ENCODE measurements around the gene DDB1.

The DDB1 gene

GRCh38 chr11:61328351-61328750 lies 4.6 kb downstream of the DDB1 start:
- Histone ChIP-seq H3K4me3 (ENCODE audit: low read depth in 1 of 5, low read length in 5 of 5) (no peak overlapping the region), H3K9me3 (ENCODE audit: control insufficient read depth in 5 of 5, low read length in 5 of 5) (no peaks in the 10 kb centered on the region), H3K36me3 (ENCODE audit: control insufficient read depth in 5 of 5, insufficient read depth in 5 of 5, low read length in 5 of 5) (peaks cover 33 to 62% (median 54%) of the 10 kb centered on the region in 5 donors), H3K9ac (ENCODE audit: low read length in 5 of 5) (no peak overlapping the region), H3K27me3 (ENCODE audit: control insufficient read depth in 5 of 5, insufficient read depth in 4 of 5, low read length in 5 of 5) (no peaks in the 10 kb centered on the region), H3K4me1 (ENCODE audit: control insufficient read depth in 5 of 5, insufficient read depth in 5 of 5, low read length in 5 of 5) (peaks cover 3 to 32% (median 21%) of the 10 kb centered on the region in 5 donors), H3K27ac (ENCODE audit: low read depth, low read length) (no peak overlapping the region)

DNA sequence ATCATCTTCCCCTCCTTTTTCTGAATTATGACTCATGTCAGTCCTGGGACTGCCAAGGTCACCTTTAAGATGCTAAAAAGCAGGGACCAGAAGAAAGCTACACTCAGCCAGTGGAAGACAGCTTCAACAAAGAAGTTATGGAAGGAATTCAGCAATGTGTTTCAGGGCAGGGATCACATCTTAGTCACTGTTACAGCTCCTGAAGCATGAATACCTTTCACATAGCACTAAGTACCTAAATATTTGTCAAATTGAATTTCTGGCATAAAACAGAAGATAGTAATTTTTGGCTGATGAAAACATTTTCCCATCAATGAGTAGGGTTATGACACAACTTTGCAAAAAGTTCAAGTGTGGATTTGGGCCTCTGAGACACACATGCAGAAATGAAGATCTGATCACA lies 5.2 kb downstream of the DDB1 start:
- Histone ChIP-seq H3K9ac (ENCODE audit: low read length in 5 of 5) (no peak overlapping the region), H3K4me1 (ENCODE audit: control insufficient read depth in 5 of 5, insufficient read depth in 5 of 5, low read length in 5 of 5) (peaks cover 3 to 30% (median 19%) of the 10 kb centered on the region in 5 donors), H3K4me3 (ENCODE audit: low read depth in 1 of 5, low read length in 5 of 5) (no peak overlapping the region), H3K27ac (ENCODE audit: low read depth, low read length) (no peak overlapping the region), H3K9me3 (ENCODE audit: control insufficient read depth in 5 of 5, low read length in 5 of 5) (no peaks in the 10 kb centered on the region), H3K36me3 (ENCODE audit: control insufficient read depth in 5 of 5, insufficient read depth in 5 of 5, low read length in 5 of 5) (peaks cover 38 to 69% (median 61%) of the 10 kb centered on the region in 5 donors), H3K27me3 (ENCODE audit: control insufficient read depth in 5 of 5, insufficient read depth in 4 of 5, low read length in 5 of 5) (no peaks in the 10 kb centered on the region)

GRCh38 chr11:61325649-61326414 lies 7.1 kb downstream of the DDB1 start:
- peaks cover 0 to 12% (median 2%) of the 10 kb centered on the region in 5 donors for H3K4me1 ChIP-seq (ENCODE audit: control insufficient read depth in 5 of 5, insufficient read depth in 5 of 5, low read length in 5 of 5)
- no peaks in the 10 kb centered on the region for H3K27me3 ChIP-seq (ENCODE audit: control insufficient read depth in 5 of 5, insufficient read depth in 4 of 5, low read length in 5 of 5)
- no peak overlapping the region for H3K9ac ChIP-seq (ENCODE audit: low read length in 5 of 5)
- H3K27ac ChIP-seq (ENCODE audit: low read depth, low read length), result no peak overlapping the region
- no peak overlapping the region for H3K4me3 ChIP-seq (ENCODE audit: low read depth in 1 of 5, low read length in 5 of 5)
- no peaks in the 10 kb centered on the region for H3K9me3 ChIP-seq (ENCODE audit: control insufficient read depth in 5 of 5, low read length in 5 of 5)
- H3K36me3 ChIP-seq (ENCODE audit: control insufficient read depth in 5 of 5, insufficient read depth in 5 of 5, low read length in 5 of 5), result peaks cover 52 to 86% (median 77%) of the 10 kb centered on the region in 5 donors

DNA sequence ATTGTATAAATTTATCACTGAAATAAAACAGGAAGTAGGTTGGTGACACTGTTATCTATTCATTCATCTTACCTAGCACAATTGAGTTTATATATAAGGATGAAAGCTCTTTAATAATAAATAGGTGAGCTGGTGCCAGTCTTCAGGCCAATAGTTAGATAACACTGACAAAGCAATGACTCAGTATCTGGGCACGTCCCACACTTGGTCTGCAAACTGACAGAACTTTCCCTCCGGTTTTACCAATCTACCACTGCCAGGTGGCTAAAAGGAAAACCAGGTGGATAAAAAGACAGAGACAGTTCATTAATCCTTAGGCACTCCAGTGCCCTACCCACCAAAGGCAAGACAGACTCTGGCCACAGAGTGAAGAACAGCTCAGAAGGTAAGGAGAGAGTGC lies 17.6 kb downstream of the DDB1 start:
- peaks cover 44 to 90% (median 81%) of the 10 kb centered on the region in 5 donors for H3K36me3 ChIP-seq (ENCODE audit: control insufficient read depth in 5 of 5, insufficient read depth in 5 of 5, low read length in 5 of 5)
- H3K4me1 ChIP-seq (ENCODE audit: control insufficient read depth in 5 of 5, insufficient read depth in 5 of 5, low read length in 5 of 5), result no peaks in the 10 kb centered on the region
- no peak overlapping the region for H3K4me3 ChIP-seq (ENCODE audit: low read depth in 1 of 5, low read length in 5 of 5)
- no peak overlapping the region for H3K9ac ChIP-seq (ENCODE audit: low read length in 5 of 5)
- H3K9me3 ChIP-seq (ENCODE audit: control insufficient read depth in 5 of 5, low read length in 5 of 5), result no peaks in the 10 kb centered on the region
- H3K27me3 ChIP-seq (ENCODE audit: control insufficient read depth in 5 of 5, insufficient read depth in 4 of 5, low read length in 5 of 5), result no peaks in the 10 kb centered on the region
- H3K27ac ChIP-seq (ENCODE audit: low read depth, low read length), result no peak overlapping the region

DNA sequence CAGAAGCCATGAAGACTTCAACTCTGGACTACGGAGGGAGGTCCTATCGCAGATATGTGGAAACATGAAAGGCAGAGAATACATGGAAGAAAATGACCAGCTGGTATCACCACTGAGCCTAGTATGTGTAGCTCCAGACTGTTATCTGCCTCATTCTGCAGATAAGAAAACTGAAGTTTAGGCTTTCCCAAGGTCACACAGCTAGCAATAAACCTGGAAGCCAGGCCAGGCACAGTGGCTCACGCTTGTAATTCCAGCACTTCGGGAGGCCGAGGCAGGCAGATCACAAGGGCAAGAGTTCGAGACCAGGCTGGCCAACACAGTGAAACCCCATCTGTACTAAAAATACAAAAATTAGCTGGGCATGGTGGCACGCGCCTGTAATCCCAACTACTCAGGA lies 22.2 kb downstream of the DDB1 start:
- no peaks in the 10 kb centered on the region for H3K27me3 ChIP-seq (ENCODE audit: control insufficient read depth in 5 of 5, insufficient read depth in 4 of 5, low read length in 5 of 5)
- no peaks in the 10 kb centered on the region for H3K4me1 ChIP-seq (ENCODE audit: control insufficient read depth in 5 of 5, insufficient read depth in 5 of 5, low read length in 5 of 5)
- no peaks in the 10 kb centered on the region for H3K9me3 ChIP-seq (ENCODE audit: control insufficient read depth in 5 of 5, low read length in 5 of 5)
- H3K27ac ChIP-seq (ENCODE audit: low read depth, low read length), result no peak overlapping the region
- H3K9ac ChIP-seq (ENCODE audit: low read length in 5 of 5), result no peak overlapping the region
- H3K36me3 ChIP-seq (ENCODE audit: control insufficient read depth in 5 of 5, insufficient read depth in 5 of 5, low read length in 5 of 5), result peaks cover 58 to 100% (median 96%) of the 10 kb centered on the region in 5 donors
- no peak overlapping the region for H3K4me3 ChIP-seq (ENCODE audit: low read depth in 1 of 5, low read length in 5 of 5)

- H3K27ac ChIP-seq (ENCODE audit: low read depth, low read length), result no peak overlapping the region
- H3K9me3 ChIP-seq (ENCODE audit: control insufficient read depth in 5 of 5, low read length in 5 of 5), result no peaks in the 10 kb centered on the region
- peaks cover 53 to 100% (median 96%) of the 10 kb centered on the region in 5 donors for H3K36me3 ChIP-seq (ENCODE audit: control insufficient read depth in 5 of 5, insufficient read depth in 5 of 5, low read length in 5 of 5)
- H3K9ac ChIP-seq (ENCODE audit: low read length in 5 of 5), result no peak overlapping the region
- no peaks in the 10 kb centered on the region for H3K4me1 ChIP-seq (ENCODE audit: control insufficient read depth in 5 of 5, insufficient read depth in 5 of 5, low read length in 5 of 5)
- H3K4me3 ChIP-seq (ENCODE audit: low read depth in 1 of 5, low read length in 5 of 5), result no peak overlapping the region
- no peaks in the 10 kb centered on the region for H3K27me3 ChIP-seq (ENCODE audit: control insufficient read depth in 5 of 5, insufficient read depth in 4 of 5, low read length in 5 of 5)
These were observed 23.2 kb downstream of the DDB1 start for GRCh38 chr11:61309739-61310138.

DNA sequence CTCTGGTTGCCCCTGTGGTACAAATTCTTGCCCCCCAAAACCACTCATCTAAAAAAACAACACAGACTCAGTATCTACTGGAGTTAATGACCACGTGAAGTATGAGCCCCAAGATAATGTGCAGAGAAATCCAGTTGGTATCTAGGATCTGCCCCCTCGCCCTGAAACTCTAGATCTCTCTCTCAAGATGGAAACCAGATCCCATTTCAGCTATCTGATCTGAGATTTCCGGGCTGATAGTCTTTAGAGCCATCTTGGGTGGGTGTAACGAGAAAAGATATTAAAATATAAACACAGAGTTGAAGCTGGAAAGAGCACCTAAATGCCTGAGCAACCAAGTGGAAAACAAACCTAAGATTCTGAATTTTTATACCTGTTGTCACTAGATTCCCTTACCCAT lies 23.8 kb downstream of the DDB1 start:
- H3K9me3 ChIP-seq (ENCODE audit: control insufficient read depth in 5 of 5, low read length in 5 of 5), result no peaks in the 10 kb centered on the region
- H3K4me1 ChIP-seq (ENCODE audit: control insufficient read depth in 5 of 5, insufficient read depth in 5 of 5, low read length in 5 of 5), result no peaks in the 10 kb centered on the region
- peaks cover 49 to 98% (median 93%) of the 10 kb centered on the region in 5 donors for H3K36me3 ChIP-seq (ENCODE audit: control insufficient read depth in 5 of 5, insufficient read depth in 5 of 5, low read length in 5 of 5)
- H3K27me3 ChIP-seq (ENCODE audit: control insufficient read depth in 5 of 5, insufficient read depth in 4 of 5, low read length in 5 of 5), result no peaks in the 10 kb centered on the region
- no peak overlapping the region for H3K27ac ChIP-seq (ENCODE audit: low read depth, low read length)
- H3K9ac ChIP-seq (ENCODE audit: low read length in 5 of 5), result no peak overlapping the region
- H3K4me3 ChIP-seq (ENCODE audit: low read depth in 1 of 5, low read length in 5 of 5), result no peak overlapping the region

- Histone ChIP-seq H3K9ac (ENCODE audit: low read length in 5 of 5) (no peak overlapping the region), H3K36me3 (ENCODE audit: control insufficient read depth in 5 of 5, insufficient read depth in 5 of 5, low read length in 5 of 5) (peaks cover 39 to 98% (median 96%) of the 10 kb centered on the region in 5 donors), H3K27me3 (ENCODE audit: control insufficient read depth in 5 of 5, insufficient read depth in 4 of 5, low read length in 5 of 5) (no peaks in the 10 kb centered on the region), H3K4me1 (ENCODE audit: control insufficient read depth in 5 of 5, insufficient read depth in 5 of 5, low read length in 5 of 5) (no peaks in the 10 kb centered on the region), H3K4me3 (ENCODE audit: low read depth in 1 of 5, low read length in 5 of 5) (no peak overlapping the region), H3K9me3 (ENCODE audit: control insufficient read depth in 5 of 5, low read length in 5 of 5) (no peaks in the 10 kb centered on the region), H3K27ac (ENCODE audit: low read depth, low read length) (no peak overlapping the region)
These were observed 25.6 kb downstream of the DDB1 start for GRCh38 chr11:61307354-61307753.

GRCh38 chr11:61306221-61306620 lies 26.7 kb downstream of the DDB1 start:
- H3K36me3 ChIP-seq (ENCODE audit: control insufficient read depth in 5 of 5, insufficient read depth in 5 of 5, low read length in 5 of 5), result peaks cover 41 to 98% (median 97%) of the 10 kb centered on the region in 5 donors
- no peak overlapping the region for H3K9ac ChIP-seq (ENCODE audit: low read length in 5 of 5)
- H3K4me3 ChIP-seq (ENCODE audit: low read depth in 1 of 5, low read length in 5 of 5), result no peak overlapping the region
- H3K9me3 ChIP-seq (ENCODE audit: control insufficient read depth in 5 of 5, low read length in 5 of 5), result no peaks in the 10 kb centered on the region
- H3K27ac ChIP-seq (ENCODE audit: low read depth, low read length), result no peak overlapping the region
- H3K4me1 ChIP-seq (ENCODE audit: control insufficient read depth in 5 of 5, insufficient read depth in 5 of 5, low read length in 5 of 5), result no peaks in the 10 kb centered on the region
- no peaks in the 10 kb centered on the region for H3K27me3 ChIP-seq (ENCODE audit: control insufficient read depth in 5 of 5, insufficient read depth in 4 of 5, low read length in 5 of 5)

DNA sequence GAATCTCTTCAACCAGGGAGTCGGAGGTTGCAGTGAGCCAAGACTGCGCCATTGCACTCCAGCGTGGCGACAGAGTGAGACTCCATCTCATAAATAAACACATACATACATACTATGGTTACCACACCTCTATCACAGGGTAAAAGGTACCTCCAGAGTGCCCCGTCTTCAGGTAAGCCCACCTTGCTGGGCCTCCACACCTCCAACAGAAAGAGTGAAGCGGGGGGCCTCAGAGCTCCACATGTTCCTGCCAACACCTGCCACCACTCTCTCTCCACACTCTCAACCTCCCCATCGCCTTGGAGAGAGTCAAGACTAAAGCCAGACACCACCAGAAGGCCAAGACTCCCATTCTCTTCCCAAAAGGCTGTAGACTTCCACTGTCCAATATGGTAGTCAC lies 27.5 kb downstream of the DDB1 start:
- Histone ChIP-seq H3K36me3 (ENCODE audit: control insufficient read depth in 5 of 5, insufficient read depth in 5 of 5, low read length in 5 of 5) (peaks cover 37 to 98% (median 97%) of the 10 kb centered on the region in 5 donors), H3K9me3 (ENCODE audit: control insufficient read depth in 5 of 5, low read length in 5 of 5) (no peaks in the 10 kb centered on the region), H3K9ac (ENCODE audit: low read length in 5 of 5) (no peak overlapping the region), H3K27me3 (ENCODE audit: control insufficient read depth in 5 of 5, insufficient read depth in 4 of 5, low read length in 5 of 5) (no peaks in the 10 kb centered on the region), H3K4me3 (ENCODE audit: low read depth in 1 of 5, low read length in 5 of 5) (no peak overlapping the region), H3K27ac (ENCODE audit: low read depth, low read length) (no peak overlapping the region), H3K4me1 (ENCODE audit: control insufficient read depth in 5 of 5, insufficient read depth in 5 of 5, low read length in 5 of 5) (no peaks in the 10 kb centered on the region)

Data from subcutaneous abdominal adipose tissue (tissue), 5 donors.